ENCODE data around the gene POLR2C.

DNA sequence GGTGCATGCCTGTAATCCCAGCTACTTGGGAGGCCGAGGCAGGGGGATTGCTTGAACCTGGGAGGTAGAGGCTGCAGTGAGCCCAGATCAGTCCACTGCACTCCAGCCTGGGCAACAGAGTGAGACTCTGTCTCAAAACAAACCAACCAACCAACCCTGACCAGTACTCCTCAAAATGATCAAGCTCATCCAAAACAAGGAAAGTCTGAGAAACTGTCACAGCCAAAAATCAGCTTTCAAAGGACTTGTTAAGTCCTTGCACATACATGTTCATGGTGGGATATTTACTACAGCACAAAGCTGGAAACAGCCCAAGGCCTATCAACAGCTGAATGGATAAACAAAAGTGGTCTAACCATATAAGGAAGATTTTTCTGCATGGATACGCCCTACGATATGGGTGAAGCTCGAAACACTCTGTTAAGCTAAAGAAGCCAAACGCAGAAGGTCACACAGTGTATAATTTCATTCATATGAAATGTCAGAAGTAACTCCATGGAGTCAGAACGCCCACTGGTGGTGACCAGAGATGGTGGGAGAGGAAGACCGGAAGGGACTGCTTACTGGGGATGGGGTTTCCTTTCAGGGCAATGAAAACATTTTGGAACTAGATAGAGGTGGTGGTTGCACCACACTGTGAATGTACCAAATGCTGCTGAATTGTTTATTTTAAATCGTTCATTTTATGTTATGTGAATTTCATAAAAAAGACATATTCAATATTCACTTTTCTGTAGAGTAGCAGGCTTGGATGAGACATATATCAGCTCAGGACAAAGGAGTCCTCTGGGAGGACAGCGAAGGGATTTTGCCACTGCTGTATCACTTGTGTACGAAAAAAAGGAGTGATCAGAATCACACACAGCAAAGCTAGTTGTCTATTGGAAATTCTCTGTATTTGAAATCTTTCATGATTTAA is 40.2 kb upstream of the POLR2C start:
- TF ChIP-seq EZH2 (IDR thresholded peaks at IDR 0.05; ENCODE audit: insufficient read depth, poor library complexity, severe bottlenecking) (no peak), EZH2phosphoT487 (IDR thresholded peaks at IDR 0.05; ENCODE audit: insufficient read depth, low read depth) (no peak)

All from GM23248 (cell line).